Activated CD4-positive, alpha-beta T cell treated with anti-CD3 and anti-CD28 coated beads, Interleukin-2, amount 50 U/mL, for 24 hours (primary cell): ENCODE data around the gene NMUR1.
A peak's percentile ranks its signal among the peaks of the same experiment; 100 is the strongest.

Experiments
- DNase-seq, 2 donors: peaks; one replicate each; pipeline ENCODE4 v3.0.0-alpha.2; 2020; ENCODE audit warnings: low read depth in 1 of 2, low spot score in 1 of 2

The NMUR1 gene

DNA sequence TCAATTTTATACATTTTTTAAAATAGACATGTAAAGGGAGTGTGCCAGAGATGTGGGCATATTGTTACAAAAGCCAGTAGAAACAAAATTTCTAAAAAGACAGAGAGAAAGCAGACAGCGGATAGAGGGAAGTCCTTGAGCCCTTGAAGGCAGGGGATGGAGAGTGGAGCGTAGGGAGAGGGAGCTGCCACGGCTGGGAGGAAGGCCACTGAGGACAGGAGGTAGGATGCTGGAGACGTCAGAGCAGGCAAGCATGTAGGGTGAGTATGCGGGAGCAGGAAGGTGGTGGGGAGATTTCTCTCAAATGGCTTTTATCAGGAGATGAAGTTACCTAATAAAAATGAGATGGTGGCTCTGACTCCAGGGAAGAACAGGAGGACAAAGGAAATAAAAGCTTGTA, 41.9 kb downstream of the NMUR1 start:
- DNase-seq = no peak

- no peak for DNase-seq
Observed at GRCh38 chr2:231486851-231487596, 43.2 kb downstream of the NMUR1 start.

GRCh38 chr2:231483398-231484329, 46.6 kb downstream of the NMUR1 start:
- peak; percentile 14 to 16 for DNase-seq

- DNase-seq = peak; percentile 60 to 62
Observed at GRCh38 chr2:231482806-231483391, 47.3 kb downstream of the NMUR1 start.

GRCh38 chr2:231480781-231481180, 49.5 kb downstream of the NMUR1 start:
- DNase-seq = no peak

GRCh38 chr2:231479455-231479854, 50.8 kb downstream of the NMUR1 start:
- DNase-seq = no peak

DNA sequence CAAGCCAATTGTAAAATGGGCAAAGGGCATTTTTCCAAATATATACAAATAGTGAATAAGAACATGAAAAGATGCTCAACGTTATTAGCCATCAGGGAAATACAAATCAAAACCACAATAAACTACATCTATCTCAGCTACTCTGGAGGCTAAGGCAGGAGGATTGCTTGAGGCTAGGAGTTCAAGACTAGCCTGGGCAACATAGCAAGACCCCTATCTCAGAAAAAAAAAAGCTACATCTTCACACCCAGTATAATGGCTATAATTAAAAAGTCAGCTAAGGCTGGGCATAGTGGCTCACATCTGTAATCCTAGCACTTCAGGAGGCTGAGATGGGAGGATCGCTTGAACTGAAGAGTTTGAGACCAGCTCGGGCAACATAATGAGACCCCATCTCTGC, 53.3 kb downstream of the NMUR1 start:
- DNase-seq = no peak

DNA sequence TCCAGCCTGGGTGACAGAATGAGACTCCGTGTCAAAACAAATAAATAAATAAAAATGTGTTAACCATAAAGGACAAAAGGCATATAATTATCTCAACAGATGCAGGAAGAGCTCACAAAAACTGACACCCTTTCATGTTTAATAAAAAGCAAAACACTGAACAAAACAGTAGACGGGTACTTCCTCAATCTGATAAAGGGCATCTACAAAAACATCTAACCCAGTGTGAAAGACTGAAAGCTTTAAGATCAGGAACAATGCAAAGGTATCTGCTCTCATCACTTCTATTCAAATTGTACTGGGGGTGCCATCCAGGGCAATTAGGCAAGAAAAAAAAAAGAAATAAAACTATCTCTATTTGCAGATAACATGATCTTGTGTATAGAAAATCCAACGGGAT, 54.3 kb downstream of the NMUR1 start:
- DNase-seq = no peak
